GM21423 (cell line): ENCODE measurements around the gene DNAJB8.

Experiments
- ATAC-seq: cut with Tn5 transposase; IDR thresholded peaks from one replicate; pipeline ENCODE4 v1.9.1; 2021; ENCODE audit warnings: mild to moderate bottlenecking, moderate library complexity; ENCODE audit not compliant: unreplicated experiment

Gene DNAJB8

GRCh38 chr3:128427872-128428822, 38.5 kb downstream of the DNAJB8 start:
- no peak for ATAC-seq

GRCh38 chr3:128427175-128427857, 39.4 kb downstream of the DNAJB8 start:
- no peak for ATAC-seq

- ATAC-seq, result peak; percentile 59
These were observed 40.4 kb downstream of the DNAJB8 start for GRCh38 chr3:128426128-128426921.

GRCh38 chr3:128425846-128426127, 40.9 kb downstream of the DNAJB8 start:
- no peak for ATAC-seq

- no peak for ATAC-seq
These were observed 41.4 kb downstream of the DNAJB8 start for GRCh38 chr3:128425142-128425845.

GRCh38 chr3:128424508-128425069, 42.1 kb downstream of the DNAJB8 start:
- no peak for ATAC-seq

- ATAC-seq, result no peak
These were observed 43.1 kb downstream of the DNAJB8 start for GRCh38 chr3:128423525-128424147.

GRCh38 chr3:128422762-128423524, 43.7 kb downstream of the DNAJB8 start:
- ATAC-seq, result no peak

GRCh38 chr3:128421966-128422365, 44.7 kb downstream of the DNAJB8 start:
- no peak for ATAC-seq

GRCh38 chr3:128421439-128421836, 45.3 kb downstream of the DNAJB8 start:
- ATAC-seq, result no peak

GRCh38 chr3:128420720-128421438, 45.8 kb downstream of the DNAJB8 start:
- ATAC-seq, result no peak

- ATAC-seq, result no peak
These were observed 46.4 kb downstream of the DNAJB8 start for GRCh38 chr3:128420289-128420688.

- no peak for ATAC-seq
These were observed 47.4 kb downstream of the DNAJB8 start for GRCh38 chr3:128419311-128419710.

GRCh38 chr3:128418900-128419299, 47.8 kb downstream of the DNAJB8 start:
- ATAC-seq, result no peak

- no peak for ATAC-seq
These were observed 50.0 kb downstream of the DNAJB8 start for GRCh38 chr3:128416578-128417211.

- no peak for ATAC-seq
These were observed 50.7 kb downstream of the DNAJB8 start for GRCh38 chr3:128415773-128416577.

- ATAC-seq, result no peak
These were observed 51.4 kb downstream of the DNAJB8 start for GRCh38 chr3:128415200-128415772.
